ENCODE data around the gene PTGR1.

Gene PTGR1

DNA sequence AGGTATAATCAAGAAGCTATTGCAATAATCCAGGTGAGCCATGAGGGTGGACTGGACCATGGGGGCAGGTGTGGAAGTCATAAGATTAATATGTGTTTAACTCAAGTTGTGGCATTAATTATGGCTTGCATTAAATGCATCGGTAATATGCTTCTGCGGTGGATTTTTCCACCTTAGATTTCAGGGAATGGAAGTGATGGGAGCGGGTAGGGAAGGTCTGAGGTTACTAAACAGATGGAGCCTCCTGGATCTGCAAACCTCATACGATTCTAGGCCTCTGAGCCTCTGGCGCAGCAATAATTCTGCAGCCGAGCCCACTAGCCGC, 74.8 kb downstream of the PTGR1 start:
- DNase-seq (ENCODE audit: insufficient read length, low spot score) (no peak), FAIRE-seq (no peak)
- TF ChIP-seq, protein P1, sequence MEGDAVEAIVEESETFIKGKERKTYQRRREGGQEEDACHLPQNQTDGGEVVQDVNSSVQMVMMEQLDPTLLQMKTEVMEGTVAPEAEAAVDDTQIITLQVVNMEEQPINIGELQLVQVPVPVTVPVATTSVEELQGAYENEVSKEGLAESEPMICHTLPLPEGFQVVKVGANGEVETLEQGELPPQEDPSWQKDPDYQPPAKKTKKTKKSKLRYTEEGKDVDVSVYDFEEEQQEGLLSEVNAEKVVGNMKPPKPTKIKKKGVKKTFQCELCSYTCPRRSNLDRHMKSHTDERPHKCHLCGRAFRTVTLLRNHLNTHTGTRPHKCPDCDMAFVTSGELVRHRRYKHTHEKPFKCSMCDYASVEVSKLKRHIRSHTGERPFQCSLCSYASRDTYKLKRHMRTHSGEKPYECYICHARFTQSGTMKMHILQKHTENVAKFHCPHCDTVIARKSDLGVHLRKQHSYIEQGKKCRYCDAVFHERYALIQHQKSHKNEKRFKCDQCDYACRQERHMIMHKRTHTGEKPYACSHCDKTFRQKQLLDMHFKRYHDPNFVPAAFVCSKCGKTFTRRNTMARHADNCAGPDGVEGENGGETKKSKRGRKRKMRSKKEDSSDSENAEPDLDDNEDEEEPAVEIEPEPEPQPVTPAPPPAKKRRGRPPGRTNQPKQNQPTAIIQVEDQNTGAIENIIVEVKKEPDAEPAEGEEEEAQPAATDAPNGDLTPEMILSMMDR (IDR thresholded peaks at IDR 0.05; ENCODE audit: insufficient read depth, missing control alignments) = no peak

DNA sequence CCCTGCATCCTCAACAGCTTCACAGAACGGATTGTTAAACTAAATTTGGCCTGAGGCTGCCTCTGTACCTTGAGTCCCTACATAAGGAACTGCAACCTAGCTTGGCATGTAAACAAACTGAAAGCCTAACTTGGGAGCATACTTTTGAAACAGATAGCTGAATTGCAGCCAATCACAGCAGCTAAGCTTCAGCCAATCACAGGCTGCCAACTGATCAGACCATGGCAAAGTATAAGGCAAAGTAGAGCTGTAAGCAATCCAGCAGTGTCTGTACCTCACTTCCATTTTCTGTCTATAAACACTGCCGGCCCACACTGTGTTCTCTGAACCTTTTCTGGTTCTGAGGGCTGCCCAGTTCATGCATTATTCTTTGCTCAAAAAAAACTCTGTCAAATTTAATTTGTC, 83.4 kb downstream of the PTGR1 start:
- no peak for FAIRE-seq

DNA sequence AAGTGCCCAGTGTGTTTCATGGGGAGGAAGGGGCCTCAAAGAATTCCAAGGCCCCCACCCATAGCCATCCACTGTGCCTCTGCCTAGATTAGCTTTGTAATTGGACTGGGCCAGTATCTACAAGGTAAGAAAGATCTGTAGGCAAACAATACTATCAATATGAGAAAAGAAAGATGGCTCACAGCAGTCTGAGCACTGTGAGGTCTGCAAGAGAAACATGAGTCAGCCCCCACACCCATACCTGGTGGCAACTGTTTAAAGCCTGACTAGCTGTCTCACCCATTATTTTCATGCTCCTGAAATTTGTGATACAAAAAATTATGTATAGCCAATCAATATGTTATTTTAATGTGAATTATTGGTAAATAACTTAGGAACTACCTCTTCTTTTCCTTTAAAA, 84.5 kb downstream of the PTGR1 start:
- FAIRE-seq = no peak
- DNase-seq (ENCODE audit: insufficient read length, low spot score) = no peak
- TF ChIP-seq, protein P1 (IDR thresholded peaks at IDR 0.05; ENCODE audit: insufficient read depth, missing control alignments) = no peak

More for the DNA sequence above, 83.4 kb downstream of the PTGR1 start:
- DNase-seq (ENCODE audit: insufficient read length, low spot score) = no peak
- TF ChIP-seq, protein P1 (IDR thresholded peaks at IDR 0.05; ENCODE audit: insufficient read depth, missing control alignments) = no peak
